HG03139 (cell line): Measurements from ENCODE around the gene KCNMA1.

Experiments
- ATAC-seq: cut with Tn5 transposase; IDR thresholded peaks from one replicate; pipeline ENCODE4 v1.9.1; 2021; ENCODE audit not compliant: unreplicated experiment

KCNMA1 gene

DNA sequence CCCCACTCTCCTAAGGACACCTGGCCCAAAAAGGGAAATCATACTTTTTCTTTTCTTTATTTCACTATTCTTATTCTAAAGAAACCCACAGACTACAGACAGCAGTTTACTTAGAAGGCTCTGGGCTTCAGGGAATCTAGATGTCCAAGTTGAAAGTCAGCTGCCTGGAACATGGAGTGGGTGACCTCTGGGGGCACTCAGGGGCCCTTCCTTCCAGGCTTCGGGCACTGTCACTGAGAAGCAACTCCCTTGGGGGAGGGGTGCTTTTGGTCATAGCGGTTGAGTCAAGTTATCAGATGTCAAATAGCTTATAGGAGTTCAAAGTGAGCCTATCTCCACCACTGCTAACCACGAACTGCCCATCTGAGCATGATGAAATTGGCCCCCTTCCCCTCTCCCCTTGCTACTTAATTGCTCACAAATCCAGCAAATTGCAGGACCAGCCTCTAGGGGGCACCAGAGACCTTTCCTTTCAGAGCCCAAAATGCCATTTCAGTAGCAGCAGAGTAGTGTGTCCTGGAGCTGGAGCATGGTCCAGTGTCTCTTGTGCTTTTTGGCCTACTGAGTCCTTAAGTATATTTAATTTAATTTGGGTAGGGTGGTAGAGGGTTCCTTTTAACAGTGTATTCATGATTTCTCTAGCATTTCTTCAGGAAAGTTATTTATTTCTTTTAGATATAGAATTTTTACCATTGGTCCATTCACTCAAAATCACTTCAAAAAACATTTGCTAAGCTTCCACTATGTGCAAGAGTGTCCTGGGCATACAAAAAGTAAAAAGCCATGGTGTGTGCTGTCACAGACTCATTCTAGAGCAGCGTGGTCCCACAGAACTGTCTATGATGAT, 463.8 kb downstream of the KCNMA1 start:
- peak; percentile 69 for ATAC-seq

DNA sequence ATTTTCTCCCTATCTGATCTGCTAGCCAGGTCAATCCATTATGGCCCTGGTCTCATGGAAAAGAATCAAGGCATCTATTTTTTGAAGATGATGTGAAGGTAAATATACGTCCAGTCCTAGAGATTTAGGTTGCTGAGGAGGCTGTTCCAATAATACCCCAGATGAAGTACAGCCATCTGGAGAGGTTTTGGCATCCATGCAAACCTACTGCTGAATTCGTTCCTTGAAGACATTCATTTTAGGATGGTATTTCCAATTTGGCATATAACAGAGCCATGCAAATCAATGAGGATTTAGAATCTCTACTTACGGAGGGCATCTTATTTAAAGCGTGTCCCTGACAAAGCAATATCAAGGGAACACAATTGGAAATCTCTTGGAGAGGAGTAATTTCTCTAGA, 465.5 kb downstream of the KCNMA1 start:
- no peak for ATAC-seq

DNA sequence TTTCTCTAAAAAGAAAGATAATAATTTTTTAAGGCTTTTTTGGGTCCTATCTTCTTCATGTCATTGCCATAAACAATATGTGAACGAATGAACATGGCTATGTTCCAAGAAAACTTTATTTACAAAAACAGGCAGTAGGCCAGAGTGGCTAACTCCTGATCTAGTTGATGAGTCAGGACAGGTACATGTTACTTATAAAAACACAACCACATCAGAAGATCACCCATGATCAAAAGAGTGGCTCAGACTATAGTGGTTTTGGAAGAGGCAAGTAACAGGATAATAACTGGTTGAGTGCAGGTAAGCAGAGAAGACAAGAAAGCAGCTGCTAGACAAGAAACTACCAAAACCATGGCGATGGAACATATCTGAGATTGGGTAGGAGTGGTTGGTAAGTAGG, 468.7 kb downstream of the KCNMA1 start:
- ATAC-seq: no peak

DNA sequence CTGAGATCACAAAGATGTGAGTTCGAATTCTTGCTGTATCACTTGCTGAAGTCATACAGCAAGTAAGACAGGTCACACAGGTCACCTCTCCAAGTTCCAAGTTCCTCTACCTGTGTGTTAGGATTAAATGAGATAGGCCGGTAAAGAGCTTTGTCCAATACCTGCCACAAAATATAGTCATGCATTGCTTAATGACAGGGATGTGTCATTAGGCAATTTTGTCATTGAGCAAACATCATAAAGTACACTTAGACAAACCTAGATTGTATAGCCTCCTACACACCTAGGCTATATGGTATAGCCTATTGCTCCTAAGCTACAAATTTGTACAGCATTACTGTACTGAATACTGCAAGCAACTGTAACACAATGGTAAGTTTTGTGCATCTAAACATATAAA, 469.4 kb downstream of the KCNMA1 start:
- no peak for ATAC-seq

DNA sequence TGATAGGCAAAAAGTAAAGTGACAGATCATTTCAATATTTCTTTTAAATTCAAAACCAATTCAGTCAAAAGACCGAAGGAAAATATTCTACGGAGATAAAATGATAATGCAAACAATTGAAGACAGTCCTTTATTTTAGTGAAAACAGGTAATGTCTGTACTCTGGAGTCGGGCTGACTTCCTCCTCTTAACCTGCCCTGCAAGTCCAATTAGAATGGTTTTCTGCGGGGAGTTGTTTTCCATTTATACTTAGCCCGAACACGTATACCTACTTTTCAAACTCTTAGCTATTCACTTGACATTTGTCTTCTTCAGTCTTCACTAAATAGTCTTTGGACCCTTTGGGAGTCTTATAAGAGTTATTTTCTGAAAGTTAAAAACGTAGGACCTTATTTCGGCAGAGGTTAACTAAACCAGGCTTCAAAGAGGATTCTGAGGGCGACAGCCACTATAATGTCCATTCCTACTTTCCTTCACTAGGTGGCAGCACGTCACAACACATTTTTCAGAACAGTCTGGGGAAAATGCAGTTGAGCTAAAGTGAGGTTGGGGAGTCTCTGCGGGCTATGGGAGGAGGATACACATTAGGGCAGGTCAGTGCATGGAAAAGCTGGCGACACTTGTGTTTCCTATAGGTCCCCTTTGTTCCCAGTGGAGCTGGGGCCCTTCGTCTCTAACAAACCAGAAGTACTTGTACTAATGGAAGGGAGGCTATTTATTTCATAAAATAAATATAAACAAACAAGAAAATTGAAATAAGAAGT, 472.0 kb downstream of the KCNMA1 start:
- no peak for ATAC-seq

DNA sequence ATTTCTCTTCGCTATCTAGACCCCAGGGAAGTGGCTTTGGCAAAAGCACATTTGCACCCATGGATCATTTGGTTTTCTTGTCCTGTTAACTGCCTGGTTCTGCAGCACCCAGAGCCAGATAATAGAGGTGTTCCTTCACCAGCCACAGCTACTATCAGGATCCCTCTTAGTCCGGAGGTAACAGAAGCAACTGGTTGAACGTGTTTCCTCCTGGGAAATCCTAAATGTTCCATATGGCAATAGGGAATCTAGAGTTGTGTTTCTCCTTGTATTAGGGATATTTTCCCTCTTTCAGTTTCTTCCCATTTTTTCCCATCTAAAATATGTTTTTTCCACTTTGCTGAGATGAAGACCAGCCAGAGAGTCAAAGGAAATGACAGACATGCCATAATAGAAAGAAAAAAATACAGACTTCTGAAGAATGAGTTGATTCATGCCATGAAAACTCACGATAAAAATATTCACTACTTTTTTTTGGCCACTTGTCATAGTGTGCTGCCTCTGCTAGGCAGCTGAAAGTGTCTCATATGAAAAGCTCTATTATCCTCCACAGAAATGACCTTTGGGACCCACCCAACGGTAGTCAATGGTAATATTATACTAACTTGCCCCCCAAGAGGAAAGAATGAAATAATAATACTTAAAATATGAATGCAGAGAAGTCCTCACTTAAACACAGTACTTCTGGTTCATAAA, 472.8 kb downstream of the KCNMA1 start:
- no peak for ATAC-seq

DNA sequence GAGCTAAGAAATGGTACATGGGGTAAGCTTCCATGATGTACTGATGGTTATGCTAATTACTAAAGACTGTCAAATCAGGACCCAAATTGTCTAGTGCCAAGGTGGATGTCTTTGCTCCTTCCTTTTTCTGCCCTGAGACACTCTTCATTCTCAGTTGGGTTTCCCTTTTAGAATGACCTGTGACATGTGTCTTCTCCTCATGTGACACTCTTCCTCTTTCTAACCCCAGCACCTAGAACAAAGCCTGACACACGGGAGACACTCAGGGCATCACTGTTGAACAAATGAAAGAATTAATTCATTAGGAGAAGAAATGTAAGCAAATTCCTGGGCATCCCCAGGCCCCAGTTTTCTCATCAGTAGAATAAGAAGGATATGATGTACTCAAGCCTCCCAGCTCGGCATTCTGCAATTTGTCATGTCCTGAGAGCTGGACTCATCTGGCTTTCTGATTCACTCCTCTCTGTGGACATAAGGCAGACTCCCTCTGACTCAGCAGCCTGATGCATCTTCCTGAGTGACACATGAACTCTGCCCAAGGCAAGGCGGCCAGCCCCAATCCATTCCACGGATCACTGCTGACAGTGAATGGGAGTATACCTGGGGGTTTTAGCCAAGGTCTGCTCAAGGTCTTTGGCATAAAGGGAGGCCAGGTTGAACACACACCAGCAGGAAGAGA, 473.8 kb downstream of the KCNMA1 start:
- no peak for ATAC-seq

DNA sequence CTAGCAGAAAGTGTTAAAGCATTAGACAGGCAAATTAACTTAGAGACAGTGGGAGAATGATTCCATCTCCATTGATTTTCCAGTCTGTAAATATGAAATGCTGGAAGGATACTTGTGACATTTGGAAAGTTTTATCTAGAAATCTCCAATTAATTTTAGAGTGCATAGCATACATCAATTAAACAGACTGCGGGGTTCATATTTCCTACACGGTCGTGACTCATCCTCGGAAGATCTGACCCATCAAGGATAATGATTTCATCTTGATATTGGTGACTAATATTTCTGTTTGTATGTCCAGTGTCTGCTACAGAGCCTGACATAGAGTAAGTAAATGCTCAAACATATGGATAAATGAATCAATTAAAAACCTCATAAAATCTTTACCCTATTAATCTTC, 474.9 kb downstream of the KCNMA1 start:
- ATAC-seq: no peak

DNA sequence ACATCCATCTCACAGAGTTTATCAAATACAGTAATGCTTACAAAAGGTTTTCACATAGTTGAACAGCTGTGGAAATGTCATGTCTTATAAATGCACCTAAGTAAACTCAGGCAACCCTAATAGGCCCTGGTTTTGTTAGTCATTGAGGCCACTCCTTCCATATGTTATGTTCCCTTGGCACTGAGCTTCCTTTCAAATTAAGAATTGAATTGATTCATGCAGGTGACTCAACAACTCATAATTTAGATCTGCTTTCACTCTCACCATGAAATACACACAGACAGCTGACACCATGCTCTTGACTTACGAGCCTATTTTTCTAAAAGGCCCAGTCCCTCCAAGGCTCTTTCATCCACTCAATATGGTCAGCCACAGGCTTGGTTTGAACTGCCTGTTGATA, 476.9 kb downstream of the KCNMA1 start:
- no peak for ATAC-seq

DNA sequence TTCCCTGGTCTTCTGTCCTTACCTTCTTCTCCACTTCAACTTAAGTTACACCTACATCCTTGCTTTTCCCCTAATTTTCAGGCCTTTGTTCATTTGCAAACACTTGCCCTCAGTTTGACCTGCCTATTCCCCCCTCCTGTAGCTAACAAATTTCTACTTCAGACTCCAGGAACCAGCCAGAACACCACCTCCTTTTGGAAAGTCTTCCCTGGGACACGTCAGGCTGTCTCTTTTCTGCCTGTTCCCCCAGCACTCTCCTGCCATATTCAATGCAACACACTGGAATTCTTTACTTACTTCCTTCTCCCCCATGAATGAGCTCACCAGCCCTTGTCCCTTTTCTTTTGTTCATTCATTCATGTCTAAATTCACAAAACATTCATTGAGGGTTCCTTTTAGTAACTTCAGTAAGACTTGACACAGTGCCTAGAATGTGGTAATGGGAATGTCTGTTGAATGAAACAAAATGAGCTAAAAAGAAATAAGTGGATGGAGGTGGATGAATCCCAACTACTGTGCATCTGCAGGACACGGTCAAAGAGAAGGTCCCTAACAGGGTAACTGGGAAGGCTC, 478.0 kb downstream of the KCNMA1 start:
- ATAC-seq: no peak

DNA sequence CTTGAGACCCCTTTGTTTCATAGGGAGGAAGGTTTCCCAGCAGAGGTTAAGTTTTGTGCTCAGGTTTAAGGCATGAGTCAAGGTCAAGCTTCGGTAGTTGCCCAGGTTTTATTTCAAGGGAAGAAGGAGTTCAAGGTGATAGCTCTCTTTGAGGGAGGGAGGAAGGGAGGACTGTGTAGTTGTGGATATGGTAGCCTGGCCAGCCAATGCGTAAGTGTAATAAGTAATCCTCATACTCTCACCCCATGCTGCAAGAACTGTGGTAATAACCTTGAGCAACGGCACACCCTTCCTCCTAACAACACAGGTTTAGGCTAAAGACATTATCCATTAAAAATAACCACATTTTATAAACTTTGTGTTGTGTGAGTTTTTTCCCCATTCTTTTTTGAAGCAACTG, 478.9 kb downstream of the KCNMA1 start:
- ATAC-seq: no peak

DNA sequence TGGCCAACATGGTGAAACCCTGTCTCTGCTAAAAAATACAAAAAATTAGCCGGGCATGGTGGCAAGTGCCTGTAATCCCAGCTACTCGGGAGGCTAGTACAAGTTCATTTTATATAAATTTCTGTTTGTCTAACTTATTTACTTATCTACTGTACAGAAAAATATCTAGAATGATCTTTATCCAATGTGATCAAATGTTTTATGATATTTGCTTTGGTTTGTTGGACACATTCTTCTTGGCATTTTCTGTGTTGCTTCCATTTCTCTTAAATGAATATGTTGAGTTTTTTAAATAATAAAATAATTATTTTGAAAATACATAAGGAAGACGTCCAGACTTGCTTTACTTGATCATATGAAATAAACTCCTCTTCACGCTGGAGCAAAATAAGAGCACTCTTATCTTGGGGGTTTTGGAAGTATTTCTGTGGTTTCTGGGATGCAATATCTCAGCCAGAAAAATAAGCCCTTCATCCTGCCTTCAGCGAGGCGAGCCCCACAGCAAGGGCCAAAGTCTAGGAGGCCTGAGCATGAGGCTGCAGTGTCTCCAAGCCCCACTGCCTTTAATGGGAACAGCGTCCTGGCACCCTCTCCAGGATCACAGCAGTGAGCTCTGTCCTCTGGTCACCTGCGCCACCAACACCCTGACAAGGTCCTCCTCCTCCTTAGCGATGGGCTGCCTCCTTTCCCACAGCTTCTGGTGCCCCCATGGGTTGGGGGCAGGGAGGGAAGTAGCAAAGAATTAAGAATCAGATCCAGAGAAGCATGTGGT, 480.2 kb downstream of the KCNMA1 start:
- ATAC-seq: no peak

DNA sequence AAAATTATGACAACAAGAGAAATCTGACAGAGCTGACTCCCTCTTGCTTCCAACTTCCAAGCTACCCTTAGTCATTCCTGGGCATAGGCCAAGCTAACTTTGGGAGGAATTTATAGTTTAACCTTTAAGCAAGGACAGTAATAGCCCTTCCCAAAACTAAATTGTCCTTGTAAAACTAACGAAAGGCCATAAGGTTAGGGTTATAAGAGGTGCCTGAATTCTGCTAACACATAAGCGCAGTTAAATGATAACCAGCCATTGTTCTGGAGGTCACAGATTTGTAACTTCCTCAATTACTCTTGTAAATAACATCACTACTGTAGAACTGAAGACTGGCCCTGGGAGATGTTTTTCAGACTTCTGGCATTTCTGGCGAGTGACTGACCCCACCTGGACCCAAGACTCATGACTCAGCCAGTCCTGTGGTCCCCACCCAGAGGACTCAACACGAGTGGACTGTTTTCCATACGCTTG, 481.2 kb downstream of the KCNMA1 start:
- no peak for ATAC-seq

DNA sequence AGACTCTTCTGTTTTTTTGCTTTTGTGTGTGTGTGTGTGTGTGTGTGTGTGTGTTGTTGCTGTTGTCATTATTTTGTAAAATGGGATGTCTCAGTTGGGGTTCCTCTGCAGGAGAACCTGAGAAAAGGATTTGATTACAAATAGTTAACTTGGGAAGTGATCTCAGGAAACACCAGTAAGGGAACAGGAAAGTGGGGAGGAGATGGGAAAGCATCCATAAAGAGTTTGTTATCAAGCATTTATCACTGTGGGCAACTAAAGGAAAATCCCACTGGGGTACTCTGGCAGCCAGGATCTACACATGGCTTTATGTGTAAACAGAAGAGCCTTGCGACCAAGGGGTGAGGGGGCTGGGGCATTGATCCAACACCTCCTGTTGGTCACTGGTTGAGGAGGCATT, 485.4 kb downstream of the KCNMA1 start:
- ATAC-seq: no peak

DNA sequence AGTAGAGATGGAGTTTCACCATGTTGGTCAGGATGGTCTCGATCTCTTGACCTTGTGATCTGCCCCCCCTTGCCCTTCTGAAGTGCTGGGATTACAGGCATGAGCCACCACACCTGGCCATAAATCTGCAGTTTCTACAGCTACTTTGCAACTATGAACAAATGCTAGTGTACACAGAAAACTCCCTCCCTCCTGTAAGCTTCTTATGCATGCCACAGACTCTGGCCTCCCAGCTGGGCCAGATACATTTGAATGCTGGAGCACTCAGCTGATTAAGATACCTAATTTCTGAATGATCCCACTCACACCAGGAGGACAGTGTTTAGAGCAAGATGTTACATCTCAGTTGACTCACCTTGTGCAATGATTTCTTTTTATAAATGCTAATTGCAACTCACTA, 486.2 kb downstream of the KCNMA1 start:
- no peak for ATAC-seq

DNA sequence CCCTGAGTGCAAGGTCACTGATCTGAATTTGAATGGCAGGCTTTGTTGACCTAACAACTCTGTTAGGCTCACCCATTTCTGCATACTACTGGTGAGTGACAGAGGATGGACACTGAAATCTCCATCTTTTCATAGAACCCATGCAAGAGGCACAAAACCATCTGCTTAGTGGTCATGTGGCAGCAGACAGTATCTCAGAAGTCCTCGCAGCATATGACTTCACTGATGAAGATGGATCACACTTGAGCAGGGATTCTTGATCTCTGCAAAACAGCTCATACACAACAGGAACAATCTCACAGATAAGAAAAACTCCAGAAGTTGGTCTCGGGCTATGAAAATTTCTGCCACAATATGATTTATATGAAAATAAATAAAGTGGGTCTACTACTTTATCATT, 487.9 kb downstream of the KCNMA1 start:
- ATAC-seq: no peak

DNA sequence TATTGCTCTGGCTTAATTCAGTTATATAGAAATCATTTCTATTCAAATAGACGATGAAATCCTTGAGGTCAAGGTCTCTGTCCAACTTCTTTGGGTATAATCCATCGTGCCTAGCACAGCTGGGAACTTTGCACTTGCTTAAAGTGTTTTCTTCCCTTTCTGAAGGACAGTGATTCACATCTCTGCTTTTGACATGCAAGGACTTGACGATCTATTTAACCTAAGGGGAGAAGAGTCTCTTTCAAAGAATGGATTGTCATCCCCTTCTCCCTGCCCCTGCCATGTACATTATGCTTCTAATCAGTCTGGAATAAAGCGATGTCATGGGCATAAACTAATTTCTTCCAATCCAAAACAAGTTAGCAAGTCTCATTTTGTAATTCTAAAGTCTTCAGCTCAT, 488.6 kb downstream of the KCNMA1 start:
- ATAC-seq: no peak

DNA sequence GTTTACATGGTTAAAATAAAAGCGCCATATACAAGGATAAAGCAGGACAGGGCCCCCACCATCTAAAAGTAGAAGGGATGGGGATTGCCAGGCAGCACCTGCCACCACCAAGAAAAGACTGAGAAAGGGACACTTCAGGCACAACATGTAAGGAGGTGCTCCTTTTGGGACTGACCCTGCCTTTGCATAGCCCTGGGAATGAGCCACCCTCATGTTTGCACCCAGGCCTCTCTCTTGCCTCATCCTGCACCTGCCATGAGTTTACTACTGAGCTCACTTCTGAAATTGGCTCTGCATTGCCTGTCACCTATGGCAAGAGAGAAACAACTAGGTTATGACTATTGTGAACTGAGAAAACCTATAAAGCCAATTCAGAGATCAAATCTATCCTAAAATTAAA, 489.7 kb downstream of the KCNMA1 start:
- no peak for ATAC-seq

DNA sequence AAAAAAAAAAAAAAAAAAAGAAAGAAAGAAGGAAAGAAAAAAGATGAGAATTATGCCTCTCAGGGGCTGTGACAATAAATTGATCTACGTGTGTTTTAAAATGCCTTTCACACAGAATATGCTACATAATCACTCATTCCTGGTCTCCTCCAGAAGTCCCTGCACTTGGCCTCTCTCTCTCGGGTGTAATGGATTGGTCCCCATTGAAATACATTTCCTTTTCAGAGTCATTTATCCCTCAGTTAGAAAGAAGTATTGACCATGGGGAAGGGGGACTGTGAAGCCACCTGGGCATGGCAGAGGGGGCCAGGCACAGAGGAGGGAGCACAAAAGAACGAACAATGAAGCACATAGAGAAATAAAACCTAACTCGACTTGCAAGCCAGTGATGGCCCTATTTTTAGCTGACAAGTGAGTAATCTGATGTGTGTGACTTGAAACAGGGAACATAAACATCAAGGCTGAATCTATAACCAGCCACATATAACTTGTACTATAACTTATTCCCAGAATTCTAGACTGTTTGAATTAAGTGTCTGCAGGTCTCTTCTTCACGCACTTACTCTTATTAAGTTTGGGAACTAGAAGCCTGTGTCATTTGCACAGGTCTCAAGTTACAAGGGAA, 490.8 kb downstream of the KCNMA1 start:
- ATAC-seq: no peak

DNA sequence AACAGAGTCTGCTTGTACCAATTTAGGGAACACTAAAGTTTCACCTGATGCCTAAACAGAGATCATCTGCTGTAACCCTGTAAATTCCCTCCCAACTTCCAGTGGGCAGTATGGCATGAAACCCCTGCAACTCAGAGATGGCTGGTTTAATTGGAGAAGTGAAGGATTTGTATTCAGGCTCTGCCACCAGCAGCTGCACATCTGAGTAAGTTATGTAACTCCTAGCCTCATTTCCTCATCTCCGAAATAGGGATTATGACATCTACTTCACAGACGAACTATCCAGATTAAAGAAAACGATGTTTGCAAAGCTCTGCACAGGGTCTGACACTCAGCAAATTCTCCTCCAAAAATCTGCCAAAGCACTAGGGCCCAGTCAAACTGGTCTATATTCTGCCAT, 493.0 kb downstream of the KCNMA1 start:
- no peak for ATAC-seq
